Natural killer cell (primary cell): ENCODE measurements around the gene MAP3K19. TPM values are rescaled to one million over a fixed set of nuclear protein-coding genes. Genes with fewer than 3 reads are reported as not detected.

ENCODE experiments used
- ATAC-seq, 3 donors: fragments of 150-1000 bp in 2 of 3; fragments of 200-7000 bp in 1 of 3; cut with Tn5 transposase; 1 replicate in 1 of 3; 2 replicates in 2 of 3; pipeline ENCODE4 v1.10.0; 2021; ENCODE audit warnings: mild to moderate bottlenecking in 2 of 3, moderate library complexity in 2 of 3
- DNase-seq, 2 donors: peaks; one replicate each; pipeline versions ENCODE4 v3.0.0 to v3.0.0-alpha.2; 2013 to 2021; ENCODE audit warnings: mixed read lengths in 1 of 2
- H3K27ac ChIP-seq: one replicate; pipeline ENCODE4 v1.5.1; 2013; ENCODE audit warnings: mild to moderate bottlenecking, low read length
- H3K27me3 ChIP-seq: one replicate; pipeline ENCODE4 v1.6.1; 2013; ENCODE audit warnings: low read length; ENCODE audit not compliant: control insufficient read depth, insufficient read depth
- H3K36me3 ChIP-seq: one replicate; pipeline ENCODE4 v1.6.1; 2013; ENCODE audit warnings: low read length; ENCODE audit not compliant: control insufficient read depth, insufficient read depth
- H3K4me1 ChIP-seq: one replicate; pipeline ENCODE4 v1.6.1; 2013; ENCODE audit warnings: low read length; ENCODE audit not compliant: control insufficient read depth, insufficient read depth
- H3K4me3 ChIP-seq: one replicate; pipeline ENCODE4 v1.5.1; 2013; ENCODE audit warnings: low read length
- H3K9me3 ChIP-seq: one replicate; pipeline ENCODE4 v1.6.1; 2013; ENCODE audit warnings: low read length; ENCODE audit not compliant: control insufficient read depth, insufficient read depth
- H3K27ac Mint-ChIP-seq, 2 donors: one replicate each; pipeline ENCODE4 v1.8.0; 2022; ENCODE audit warnings: mild to moderate bottlenecking in 2 of 2, mixed read lengths in 2 of 2, moderate library complexity in 1 of 2
- H3K27me3 Mint-ChIP-seq, 2 donors: one replicate each; pipeline ENCODE4 v1.8.0; 2022; ENCODE audit warnings: low read depth in 2 of 2, mixed read lengths in 2 of 2
- H3K36me3 Mint-ChIP-seq: one replicate; pipeline ENCODE4 v1.8.0; 2022; ENCODE audit warnings: mixed read lengths
- H3K4me1 Mint-ChIP-seq, 2 donors: one replicate each; pipeline ENCODE4 v1.8.0; 2022; ENCODE audit warnings: mixed read lengths in 2 of 2
- H3K4me3 Mint-ChIP-seq: one replicate; pipeline ENCODE4 v1.8.0; 2022; ENCODE audit warnings: mild to moderate bottlenecking, moderate library complexity, mixed read lengths
- H3K9me3 Mint-ChIP-seq, 2 donors: one replicate each; pipeline ENCODE4 v1.8.0; 2022; ENCODE audit warnings: mixed read lengths in 2 of 2
- WGBS: methylation state at CpG from one replicate; pipeline ENCODE4 v1.1.7; 2013; ENCODE audit warnings: missing lambda C conversion rate; ENCODE audit not compliant: insufficient coverage; 5-methylcytosine and 5-hydroxymethylcytosine counted together
- intact Hi-C: fragments of 100-400 bp; cut with micrococcal nuclease; formaldehyde crosslinking; loops from one replicate; pipeline ENCODE4 v1.14.2; 2022
- total RNA-seq, 4 donors: library from RNA; stranded (reverse); fragments of 120-200 nt in 1 of 4; gene quantifications; one replicate each; pipeline versions ENCODE4 v1.2.3 to v1.2.4, GENCODE V29; 2013 to 2022
- TF ChIP-seq, protein P1 (sequence below): fragments of 200-600 bp; IDR thresholded peaks from one replicate; pipeline ENCODE4 v1.8.0; 2022; ENCODE audit warnings: antibody characterized with exemption

MAP3K19 gene
- total RNA-seq, 3 donors from 2014 or later (not counting 1 experiment from before 2014, with no cell fraction given) = not detected

DNA sequence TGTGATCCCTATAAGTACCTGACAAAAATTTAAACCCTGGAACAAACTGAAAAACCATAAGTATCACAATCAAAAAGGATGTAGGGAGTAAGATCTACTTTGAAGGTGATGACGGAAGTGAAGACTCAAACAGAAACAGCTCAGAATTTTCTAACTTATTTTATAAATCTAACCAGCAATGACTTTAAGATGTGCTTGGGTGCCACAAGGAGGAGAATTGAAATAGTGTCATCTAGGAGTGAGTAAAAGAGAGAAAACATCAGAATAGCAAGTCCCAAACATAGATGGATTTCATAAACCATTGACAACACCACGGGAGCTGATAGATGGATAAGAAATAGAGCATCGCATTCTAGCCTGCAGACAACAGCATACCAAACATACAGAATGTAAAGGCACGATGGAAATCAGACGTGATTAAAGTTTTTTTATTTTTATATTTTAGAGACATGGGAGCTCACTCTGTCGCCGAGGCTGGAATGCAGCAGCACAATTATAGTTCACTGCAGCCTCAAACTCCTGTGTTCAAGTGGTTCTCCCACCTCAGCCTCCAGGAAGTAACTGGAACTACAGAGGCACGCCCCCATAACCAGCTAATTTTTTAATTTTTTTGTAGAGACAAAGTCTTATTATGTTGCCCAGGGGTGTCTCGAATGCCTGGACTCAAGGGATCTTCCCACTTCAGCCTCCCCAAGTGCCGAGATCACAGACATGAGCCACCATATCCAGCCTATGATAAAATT, 36.9 kb downstream of the MAP3K19 start:
- Histone ChIP-seq H3K4me1 (no peaks in the 10 kb centered on the region), H3K27me3 (no peaks in the 10 kb centered on the region), H3K27ac (no peak overlapping the region), H3K36me3 (no peaks in the 10 kb centered on the region), H3K4me3 (no peak overlapping the region), H3K9me3 (no peaks in the 10 kb centered on the region)
- H3K4me1 Mint-ChIP-seq = no peaks in the 10 kb centered on the region
- H3K9me3 Mint-ChIP-seq = no peaks in the 10 kb centered on the region
- H3K27me3 Mint-ChIP-seq = peaks cover 27 to 69% of the 10 kb centered on the region in 2 donors
- DNase-seq (no peak), ATAC-seq (no peak)
- TF ChIP-seq, protein P1, sequence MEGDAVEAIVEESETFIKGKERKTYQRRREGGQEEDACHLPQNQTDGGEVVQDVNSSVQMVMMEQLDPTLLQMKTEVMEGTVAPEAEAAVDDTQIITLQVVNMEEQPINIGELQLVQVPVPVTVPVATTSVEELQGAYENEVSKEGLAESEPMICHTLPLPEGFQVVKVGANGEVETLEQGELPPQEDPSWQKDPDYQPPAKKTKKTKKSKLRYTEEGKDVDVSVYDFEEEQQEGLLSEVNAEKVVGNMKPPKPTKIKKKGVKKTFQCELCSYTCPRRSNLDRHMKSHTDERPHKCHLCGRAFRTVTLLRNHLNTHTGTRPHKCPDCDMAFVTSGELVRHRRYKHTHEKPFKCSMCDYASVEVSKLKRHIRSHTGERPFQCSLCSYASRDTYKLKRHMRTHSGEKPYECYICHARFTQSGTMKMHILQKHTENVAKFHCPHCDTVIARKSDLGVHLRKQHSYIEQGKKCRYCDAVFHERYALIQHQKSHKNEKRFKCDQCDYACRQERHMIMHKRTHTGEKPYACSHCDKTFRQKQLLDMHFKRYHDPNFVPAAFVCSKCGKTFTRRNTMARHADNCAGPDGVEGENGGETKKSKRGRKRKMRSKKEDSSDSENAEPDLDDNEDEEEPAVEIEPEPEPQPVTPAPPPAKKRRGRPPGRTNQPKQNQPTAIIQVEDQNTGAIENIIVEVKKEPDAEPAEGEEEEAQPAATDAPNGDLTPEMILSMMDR = no peak
- intact Hi-C loops = no loop called here
- H3K4me3 Mint-ChIP-seq = no peak overlapping the region
- no peak overlapping the region for H3K27ac Mint-ChIP-seq
- H3K36me3 Mint-ChIP-seq = no peaks in the 10 kb centered on the region
- WGBS = 90% methylated on average over 7 of the region's 10 CpGs

GRCh38 chr2:135009339-135009738, 37.9 kb downstream of the MAP3K19 start:
- DNase-seq (no peak), ATAC-seq (no peak)
- no peak overlapping the region for H3K4me3 Mint-ChIP-seq
- H3K9me3 ChIP-seq = no peaks in the 10 kb centered on the region
- H3K27ac ChIP-seq = no peak overlapping the region
- no peaks in the 10 kb centered on the region for H3K9me3 Mint-ChIP-seq
- peaks cover 1% of the 10 kb centered on the region for H3K4me1 ChIP-seq
- H3K27me3 ChIP-seq = peaks cover 3% of the 10 kb centered on the region
- no peaks in the 10 kb centered on the region for H3K36me3 ChIP-seq
- no peak overlapping the region for H3K4me3 ChIP-seq
- intact Hi-C loops = loop anchor here (10.0 kb wide), 1 partner anchor 585 kb away; no protein-coding TSS in a partner anchor
- H3K4me1 Mint-ChIP-seq = peaks cover 1 to 4% of the 10 kb centered on the region in 2 donors
- no peak overlapping the region for H3K27ac Mint-ChIP-seq
- H3K36me3 Mint-ChIP-seq = no peaks in the 10 kb centered on the region
- WGBS = 100% methylated on average over 1 of the region's 1 CpG
- peaks cover 30 to 67% of the 10 kb centered on the region in 2 donors for H3K27me3 Mint-ChIP-seq
- TF ChIP-seq, protein P1 = no peak

DNA sequence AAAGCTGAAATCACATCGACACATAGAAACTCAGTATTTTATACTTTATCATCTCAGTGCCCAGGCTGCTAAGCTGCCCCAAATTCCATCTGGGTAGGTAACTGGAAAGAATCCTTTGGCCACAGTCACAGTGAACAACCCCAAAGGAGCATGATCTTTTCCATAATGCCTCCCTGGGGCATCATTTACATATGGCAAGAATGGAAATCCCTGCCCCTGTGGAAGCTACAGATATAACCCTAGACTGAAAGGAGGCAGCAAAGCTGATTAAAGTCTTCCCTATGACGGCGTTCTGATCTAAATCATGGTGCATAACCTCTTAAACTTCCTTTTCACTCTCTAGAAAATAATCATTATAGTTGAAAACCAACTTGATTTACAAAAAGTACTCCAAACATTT, 41.5 kb downstream of the MAP3K19 start:
- DNase-seq (no peak), ATAC-seq (no peak)
- Mint-ChIP-seq H3K27ac (no peak overlapping the region), H3K4me3 (no peak overlapping the region), H3K4me1 (peaks cover 5 to 8% of the 10 kb centered on the region in 2 donors), H3K9me3 (no peaks in the 10 kb centered on the region), H3K27me3 (peaks cover 26 to 51% of the 10 kb centered on the region in 2 donors), H3K36me3 (no peaks in the 10 kb centered on the region)
- H3K27me3 ChIP-seq = peaks cover 3% of the 10 kb centered on the region
- peaks cover 5% of the 10 kb centered on the region for H3K4me1 ChIP-seq
- no peak overlapping the region for H3K4me3 ChIP-seq
- intact Hi-C loops = loop anchor here (10.0 kb wide), 1 partner anchor 589 kb away; no protein-coding TSS in a partner anchor
- TF ChIP-seq, protein P1 = no peak
- H3K36me3 ChIP-seq = no peaks in the 10 kb centered on the region
- no peak overlapping the region for H3K27ac ChIP-seq
- WGBS = 71% methylated on average over 3 of the region's 3 CpGs
- H3K9me3 ChIP-seq = no peaks in the 10 kb centered on the region
